H9 (cell line): Measurements from ENCODE around the gene UBAC2. TPM values are rescaled to one million over a fixed set of nuclear protein-coding genes. Genes with fewer than 3 reads are reported as not detected.

Source experiments
- DNase-seq: peaks from one replicate; pipeline ENCODE4 v3.0.0-alpha.2; 2017
- H2AFZ ChIP-seq: one replicate; pipeline ENCODE4 v1.6.1; 2013; ENCODE audit warnings: mild to moderate bottlenecking, low read length, control low read depth, moderate library complexity
- H2AK5ac ChIP-seq: 2 replicates; pipeline ENCODE4 v1.6.1; 2013; ENCODE audit warnings: low read length, control low read depth, mixed read lengths; ENCODE audit not compliant: insufficient read length
- H2BK120ac ChIP-seq: one replicate; pipeline ENCODE4 v1.6.1; 2013; ENCODE audit warnings: low read depth, mild to moderate bottlenecking, low read length, control low read depth, inconsistent platforms; ENCODE audit not compliant: poor library complexity, severe bottlenecking
- H2BK12ac ChIP-seq: 2 replicates; pipeline ENCODE4 v1.6.1; 2013; ENCODE audit warnings: low read length, control low read depth, mixed read lengths, low read depth; ENCODE audit not compliant: insufficient read length
- H2BK15ac ChIP-seq: 2 replicates; pipeline ENCODE4 v1.6.1; 2013; ENCODE audit warnings: low read depth, low read length, control low read depth
- H2BK20ac ChIP-seq: one replicate; pipeline ENCODE4 v1.6.1; 2013; ENCODE audit warnings: low read depth, mild to moderate bottlenecking, low read length, control low read depth, inconsistent platforms; ENCODE audit not compliant: poor library complexity, severe bottlenecking
- H2BK5ac ChIP-seq: 2 replicates; pipeline ENCODE4 v1.6.1; 2013; ENCODE audit warnings: low read length, control low read depth, mixed read lengths; ENCODE audit not compliant: insufficient read length
- H3K14ac ChIP-seq: 2 replicates; pipeline ENCODE4 v1.6.1; 2013; ENCODE audit warnings: low read length, control low read depth; ENCODE audit not compliant: insufficient read depth
- H3K18ac ChIP-seq: 2 replicates; pipeline ENCODE4 v1.6.1; 2013; ENCODE audit warnings: low read depth, mild to moderate bottlenecking, mixed read lengths, low read length, control low read depth; ENCODE audit not compliant: insufficient read length
- H3K23ac ChIP-seq: 2 replicates; pipeline ENCODE4 v1.6.1; 2013; ENCODE audit warnings: low read length, control low read depth, mixed read lengths, low read depth; ENCODE audit not compliant: insufficient read length
- H3K23me2 ChIP-seq: 2 replicates; pipeline ENCODE4 v1.6.1; 2013; ENCODE audit warnings: low read depth, mild to moderate bottlenecking, mixed read lengths, low read length, control low read depth; ENCODE audit not compliant: insufficient read length, poor library complexity, severe bottlenecking
- H3K27ac ChIP-seq: 2 replicates; pipeline ENCODE4 v1.5.1; 2013; ENCODE audit warnings: low read length, control low read depth, mixed read lengths, low read depth; ENCODE audit not compliant: insufficient read length
- H3K27me3 ChIP-seq: 2 replicates; pipeline ENCODE4 v1.6.1; 2013; ENCODE audit warnings: low read length, control low read depth, inconsistent platforms; ENCODE audit not compliant: insufficient read depth
- H3K4ac ChIP-seq: 2 replicates; pipeline ENCODE4 v1.6.1; 2013; ENCODE audit warnings: low read depth, mild to moderate bottlenecking, control low read depth, inconsistent platforms, low read length, moderate library complexity
- H3K4me1 ChIP-seq: 2 replicates; pipeline ENCODE4 v1.6.1; 2013; ENCODE audit warnings: low read length, control low read depth, inconsistent platforms; ENCODE audit not compliant: insufficient read depth
- H3K4me2 ChIP-seq: 2 replicates; pipeline ENCODE4 v1.6.1; 2013; ENCODE audit warnings: low read length, control low read depth, mixed read lengths; ENCODE audit not compliant: insufficient read length, insufficient read depth
- H3K56ac ChIP-seq: 2 replicates; pipeline ENCODE4 v1.6.1; 2013; ENCODE audit warnings: low read depth, mild to moderate bottlenecking, mixed read lengths, low read length, control low read depth; ENCODE audit not compliant: insufficient read length
- H3K79me1 ChIP-seq: 2 replicates; pipeline ENCODE4 v1.6.1; 2013; ENCODE audit warnings: low read depth, mild to moderate bottlenecking, moderate library complexity, low read length, control low read depth, inconsistent platforms; ENCODE audit not compliant: insufficient read depth, poor library complexity, severe bottlenecking
- H3K79me2 ChIP-seq: 2 replicates; pipeline ENCODE4 v1.6.1; 2013; ENCODE audit warnings: low read length, control low read depth, inconsistent platforms; ENCODE audit not compliant: insufficient read depth
- H3K9ac ChIP-seq: 2 replicates; pipeline ENCODE4 v1.6.1; 2013; ENCODE audit warnings: low read length, control low read depth, mixed read lengths; ENCODE audit not compliant: insufficient read length; ENCODE audit errors: extremely low read depth
- H3K9me3 ChIP-seq: one replicate; pipeline ENCODE4 v1.6.1; 2013; ENCODE audit warnings: low read depth, low read length, inconsistent platforms; ENCODE audit not compliant: control insufficient read depth
- H3T11ph ChIP-seq: one replicate; pipeline ENCODE4 v1.6.1; 2013; ENCODE audit warnings: mild to moderate bottlenecking, low read length, control low read depth, inconsistent platforms
- H4K20me1 ChIP-seq: one replicate; pipeline ENCODE4 v1.6.1; 2013; ENCODE audit not compliant: control insufficient read depth, insufficient read length, insufficient read depth
- H4K5ac ChIP-seq: 2 replicates; pipeline ENCODE4 v1.6.1; 2013; ENCODE audit warnings: low read depth, mild to moderate bottlenecking, mixed read lengths, low read length, control low read depth; ENCODE audit not compliant: insufficient read length
- H4K8ac ChIP-seq: replicated peaks from 2 replicates; pipeline ENCODE4 v1.6.1; 2013; ENCODE audit warnings: low read length, control low read depth, mixed read lengths, low read depth; ENCODE audit not compliant: insufficient read length
- H4K91ac ChIP-seq: 2 replicates; pipeline ENCODE4 v1.6.1; 2013; ENCODE audit warnings: low read depth, mild to moderate bottlenecking, moderate library complexity, mixed read lengths, low read length, control low read depth; ENCODE audit not compliant: insufficient read length
- H3K27ac Mint-ChIP-seq, 3 experiments: 2 replicates in 2 of 3; 3 replicates in 1 of 3; pipeline ENCODE4 v1.8.0; 2020 to 2021; ENCODE audit warnings: mixed read lengths in 3 of 3, mild to moderate bottlenecking in 1 of 3, moderate library complexity in 1 of 3
- H3K27me3 Mint-ChIP-seq: 2 replicates; pipeline ENCODE4 v1.8.0; 2021; ENCODE audit warnings: low read depth, mild to moderate bottlenecking, moderate library complexity, mixed read lengths
- H3K36me3 Mint-ChIP-seq, 3 experiments: 2 replicates in 2 of 3; 3 replicates in 1 of 3; pipeline ENCODE4 v1.8.0; 2020 to 2021; ENCODE audit warnings: low read depth in 3 of 3, mixed read lengths in 3 of 3; ENCODE audit not compliant: insufficient read depth in 1 of 3
- H3K4me1 Mint-ChIP-seq, 2 experiments: 2 replicates each; pipeline ENCODE4 v1.8.0; 2020; ENCODE audit warnings: mixed read lengths in 2 of 2
- H3K4me3 Mint-ChIP-seq, 2 experiments: 2 replicates in 1 of 2; 3 replicates in 1 of 2; pipeline ENCODE4 v1.8.0; 2020 to 2021; ENCODE audit warnings: mild to moderate bottlenecking in 2 of 2, mixed read lengths in 2 of 2, moderate library complexity in 1 of 2
- H3K9me3 Mint-ChIP-seq, 2 experiments: 2 replicates in 1 of 2; 3 replicates in 1 of 2; pipeline ENCODE4 v1.8.0; 2020; ENCODE audit warnings: mild to moderate bottlenecking in 2 of 2, mixed read lengths in 2 of 2, moderate library complexity in 1 of 2
- CTCF ChIP-seq: fragments of 200-600 bp; sonication (generic); conservative IDR thresholded peaks from 3 replicates; pipeline ENCODE4 v1.8.0; 2021; ENCODE audit warnings: antibody characterized with exemption, mild to moderate bottlenecking
- WGBS: extraction: QIAGEN DNeasy Blood & Tissue Kit; methylation state at CpG from one replicate; pipeline ENCODE4 v1.1.7; 2013; ENCODE audit warnings: missing lambda C conversion rate, low lambda C conversion rate, mixed read lengths; ENCODE audit not compliant: insufficient read length; ENCODE audit errors: extremely low coverage; 5-methylcytosine and 5-hydroxymethylcytosine counted together
- total RNA-seq: library from RNA; stranded (reverse); gene quantifications from 2 replicates; pipeline ENCODE4 v1.2.1, GENCODE V29; 2021

UBAC2 gene
- total RNA-seq, 1 experiment from 2014 or later = 52.3 TPM

- H3T11ph ChIP-seq = no peak overlapping the region
Observed at GRCh38 chr13:99415851-99416331, 215.2 kb downstream of the UBAC2 start.

More at GRCh38 chr13:99415851-99416331, 215.2 kb downstream of the UBAC2 start:
- H2BK12ac ChIP-seq = no peak overlapping the region
- no peaks in the 10 kb centered on the region for H3K79me2 ChIP-seq
- no peak overlapping the region for H2AK5ac ChIP-seq
- no peak overlapping the region for H2AFZ ChIP-seq
- no peak for DNase-seq
- H3K4me1 Mint-ChIP-seq = peaks cover 14 to 25% of the 10 kb centered on the region in 2 experiments
- no peaks in the 10 kb centered on the region for H4K20me1 ChIP-seq
- no peak overlapping the region for H3K4me2 ChIP-seq
- WGBS = no CpG with 5 or more reads among the region's 14 CpGs
- H3K27me3 ChIP-seq = no peaks in the 10 kb centered on the region
- no peak overlapping the region for H3K9ac ChIP-seq
- H3K23ac ChIP-seq = no peak overlapping the region
- H3K9me3 ChIP-seq = no peaks in the 10 kb centered on the region
- H2BK15ac ChIP-seq = no peak overlapping the region
- H3K79me1 ChIP-seq = no peaks in the 10 kb centered on the region
- H3K27ac ChIP-seq = no peak overlapping the region
- peaks cover 3 to 6% of the 10 kb centered on the region in 2 experiments; a peak in 2 of 5 replicates for H3K9me3 Mint-ChIP-seq
- H3K4me3 Mint-ChIP-seq = no peak overlapping the region
- H2BK5ac ChIP-seq = no peak overlapping the region
- H3K14ac ChIP-seq = no peak overlapping the region
- H3K27me3 Mint-ChIP-seq = peaks cover 20% of the 10 kb centered on the region
- no peak overlapping the region for H3K56ac ChIP-seq
- H4K91ac ChIP-seq = no peak overlapping the region
- H2BK20ac ChIP-seq = no peak overlapping the region
- H3K23me2 ChIP-seq = no peaks in the 10 kb centered on the region
- TF ChIP-seq CTCF = no peak
- peak overlapping the region in 1 of 3 experiments; percentile 31; a peak in 1 of 7 replicates for H3K27ac Mint-ChIP-seq
- peaks cover 1% of the 10 kb centered on the region; the same call in 1 of the 2 replicates for H3K4me1 ChIP-seq
- no peaks in the 10 kb centered on the region; a peak in 2 of 7 replicates for H3K36me3 Mint-ChIP-seq
- H4K5ac ChIP-seq = no peak overlapping the region
- no peak overlapping the region for H4K8ac ChIP-seq
- no peak overlapping the region for H2BK120ac ChIP-seq
- no peak overlapping the region for H3K18ac ChIP-seq
- H3K4ac ChIP-seq = no peak overlapping the region
